GM21825 (cell line): Measurements from ENCODE around the gene FRMPD2.
"Not testable (repeated sequence)": the region's sequence is repeated elsewhere in the genome, so short reads cannot be mapped to it uniquely, and the experiment has no call there.

Source experiments
- ATAC-seq: cut with Tn5 transposase; IDR thresholded peaks from one replicate; pipeline ENCODE4 v1.9.1; 2021; ENCODE audit warnings: mild to moderate bottlenecking, moderate library complexity; ENCODE audit not compliant: unreplicated experiment

Gene FRMPD2

DNA sequence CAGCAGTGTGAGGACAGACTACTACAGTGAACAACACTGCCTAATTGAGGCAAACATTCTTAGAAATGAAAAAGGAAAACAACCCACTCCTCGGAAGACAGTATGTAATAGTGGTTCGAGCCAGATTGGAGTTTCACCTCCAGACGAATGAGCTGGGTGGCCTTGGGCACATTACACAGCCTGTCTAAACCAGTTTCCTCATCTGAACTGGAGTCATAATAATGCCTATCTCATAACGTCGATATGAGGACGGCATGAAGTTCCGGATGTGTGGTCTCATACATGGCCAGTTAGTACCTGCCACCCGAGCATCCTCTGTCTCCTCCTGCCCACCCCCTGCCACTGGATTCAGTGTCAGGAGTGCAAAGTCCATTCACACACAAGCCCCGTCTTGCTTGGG lies 15.8 kb upstream of the FRMPD2 start:
- no peak for ATAC-seq

GRCh38 chr10:48289501-48290238 lies 15.2 kb upstream of the FRMPD2 start:
- peak; percentile 39 for ATAC-seq

DNA sequence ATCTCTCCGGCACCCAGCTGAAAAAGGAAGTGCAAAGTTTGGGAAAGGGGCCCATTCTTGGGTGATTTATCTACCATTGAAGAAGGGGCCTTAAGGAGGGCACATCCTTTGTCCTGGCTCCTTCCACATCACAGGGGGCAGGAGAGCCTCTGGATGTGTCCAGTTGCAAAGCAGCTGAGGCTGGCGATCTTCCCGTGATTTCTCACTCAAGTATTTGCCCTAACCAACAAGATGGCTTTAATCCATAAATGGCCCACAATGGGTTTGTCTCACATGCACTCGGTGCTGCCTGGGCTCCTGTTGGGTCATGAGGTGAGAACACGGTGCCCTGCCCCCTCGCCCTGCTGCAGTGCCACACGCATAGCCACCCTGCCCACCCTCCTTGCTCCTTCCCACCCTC lies 14.2 kb upstream of the FRMPD2 start:
- no peak for ATAC-seq

DNA sequence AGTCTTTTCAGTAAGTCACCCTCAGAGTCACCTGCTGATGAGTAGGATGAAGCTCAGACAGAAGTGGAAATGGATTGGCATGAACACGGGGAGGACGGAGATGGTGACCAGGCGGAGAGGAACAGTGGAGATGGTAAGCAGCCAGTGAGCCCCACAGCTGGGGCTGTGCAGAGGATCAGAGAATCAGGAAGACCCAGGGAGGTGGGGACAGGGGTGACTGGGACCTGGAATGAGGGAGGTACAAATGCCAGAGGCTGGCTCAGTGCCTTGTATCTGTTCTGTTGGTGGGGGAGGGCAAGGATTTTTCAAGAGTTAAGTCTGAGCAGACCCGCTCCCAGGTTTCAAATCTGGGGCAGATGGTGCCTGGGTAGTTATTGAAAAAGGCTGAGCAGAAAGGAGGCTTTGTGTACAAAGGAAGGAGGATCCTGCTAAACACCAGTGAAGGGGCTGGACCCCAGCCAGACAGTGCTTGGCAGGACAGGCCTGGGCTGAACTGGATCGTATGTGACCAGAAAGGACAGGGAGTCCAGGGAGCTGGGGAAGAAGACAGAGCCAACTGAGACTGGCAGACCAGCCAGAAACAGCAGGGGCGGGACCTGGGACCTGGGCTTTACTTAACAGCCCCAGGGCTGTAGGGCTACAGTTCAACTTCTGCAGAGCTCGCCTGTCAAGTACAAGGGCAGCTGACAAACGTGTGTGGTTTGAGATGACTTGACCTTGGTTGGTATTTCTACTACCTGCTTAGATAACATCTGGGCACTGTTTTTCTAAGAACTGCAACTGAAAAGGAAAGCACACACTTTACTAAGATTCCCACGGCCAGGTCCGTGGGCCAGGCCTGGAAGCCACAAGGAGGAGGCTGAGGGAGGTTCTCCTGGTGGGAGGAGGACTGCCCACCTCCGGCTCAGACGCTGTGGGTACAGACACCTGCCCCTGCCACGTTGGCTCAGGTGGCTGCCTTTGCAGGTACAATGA lies 13.2 kb upstream of the FRMPD2 start:
- peak; percentile 39 for ATAC-seq

GRCh38 chr10:48286356-48286755 lies 11.9 kb upstream of the FRMPD2 start:
- ATAC-seq = no peak

GRCh38 chr10:48285710-48286109 lies 11.2 kb upstream of the FRMPD2 start:
- peak; percentile 29 for ATAC-seq

DNA sequence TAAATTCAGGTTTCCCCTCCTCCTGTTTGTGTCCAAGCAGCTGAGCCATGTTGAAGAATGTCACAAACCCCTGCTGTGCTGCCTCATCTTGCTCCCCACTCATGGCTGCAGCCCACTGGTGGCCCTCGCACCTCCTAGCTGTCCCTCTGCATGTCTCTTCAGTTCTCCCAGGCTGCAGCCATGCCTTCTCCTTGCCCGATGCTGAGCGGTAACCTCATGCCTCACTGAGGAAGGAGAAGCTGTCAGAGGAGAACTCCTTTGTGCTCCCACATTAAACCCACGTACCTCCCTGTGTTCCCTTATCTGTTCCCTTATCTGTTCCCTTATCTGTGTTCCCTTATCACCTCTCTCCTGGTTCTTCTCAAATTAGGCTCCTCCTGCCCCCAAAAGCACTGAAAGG lies 10.3 kb upstream of the FRMPD2 start:
- ATAC-seq = no peak

- no peak for ATAC-seq
Measured at GRCh38 chr10:48284002-48284546, 9.6 kb upstream of the FRMPD2 start.

DNA sequence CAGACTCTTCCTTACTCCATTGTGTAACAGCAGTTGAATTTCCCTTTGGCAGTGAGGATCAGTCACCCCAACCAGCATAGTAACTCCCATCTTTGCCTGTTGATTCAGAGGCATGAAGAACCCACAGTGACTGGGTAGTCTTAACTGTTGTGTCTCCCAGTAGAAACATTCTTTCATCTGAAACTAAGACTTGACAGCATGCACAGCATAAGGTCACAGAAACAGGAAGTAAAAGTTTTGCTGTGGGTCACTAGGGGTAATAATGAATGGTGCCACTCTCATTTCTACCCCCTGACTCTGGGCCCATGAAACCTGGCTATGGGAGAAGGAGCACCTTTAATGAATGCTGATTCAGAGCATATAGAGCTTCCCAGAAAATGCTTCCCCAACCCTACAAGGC lies 8.3 kb upstream of the FRMPD2 start:
- ATAC-seq = peak; percentile 59

DNA sequence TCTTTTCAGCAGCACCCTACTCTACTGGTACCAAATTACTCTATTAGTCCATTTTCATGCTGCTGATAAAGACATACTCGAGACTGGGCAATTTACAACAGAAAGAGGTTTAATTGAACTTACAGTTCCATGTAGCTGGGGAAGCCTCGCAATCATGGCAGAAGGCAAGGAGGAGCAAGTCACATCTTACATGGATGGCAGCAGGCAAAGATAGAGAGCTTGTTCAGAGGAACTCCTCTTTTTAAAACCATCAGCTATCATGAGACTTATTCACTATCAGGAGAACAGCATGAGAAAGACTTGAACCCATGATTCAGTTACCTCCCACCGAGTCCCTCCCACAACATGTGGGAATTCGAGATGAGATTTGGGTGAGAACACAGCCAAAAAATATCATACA lies 7.2 kb upstream of the FRMPD2 start:
- ATAC-seq = not testable (repeated sequence)

DNA sequence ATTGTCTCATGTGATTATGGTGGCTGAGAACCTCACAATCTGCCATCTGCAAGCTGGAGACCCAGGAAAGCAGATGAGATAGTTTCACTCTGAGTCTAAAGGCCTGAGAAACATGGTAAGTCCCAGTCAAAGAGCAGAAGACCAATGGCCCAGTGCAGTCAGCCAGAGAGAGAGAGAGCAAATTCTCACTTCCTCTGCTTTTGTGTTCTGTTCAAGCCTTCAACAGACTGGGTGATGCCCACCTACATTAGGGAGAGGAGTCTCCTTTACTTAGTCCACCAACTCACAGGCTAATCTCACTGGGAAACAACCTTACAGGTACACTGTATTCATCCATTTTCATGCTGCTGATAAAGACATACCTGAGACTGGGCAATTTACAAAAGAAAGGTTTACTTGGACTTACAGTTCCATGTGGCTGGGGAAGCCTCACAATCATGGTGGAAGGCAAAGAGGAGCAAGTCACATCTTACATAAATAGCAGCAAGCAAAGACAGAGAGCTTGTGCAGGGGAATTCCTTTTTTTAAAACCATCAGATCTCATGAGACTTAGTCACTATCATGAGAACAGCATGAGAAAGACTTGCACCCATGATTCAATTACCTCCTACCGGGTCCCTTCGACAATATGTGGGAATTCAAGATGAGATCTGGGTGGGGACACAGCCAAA lies 4.7 kb upstream of the FRMPD2 start:
- ATAC-seq = peak; percentile 79

- no peak for ATAC-seq
Measured at GRCh38 chr10:48277093-48277492, 2.6 kb upstream of the FRMPD2 start.

DNA sequence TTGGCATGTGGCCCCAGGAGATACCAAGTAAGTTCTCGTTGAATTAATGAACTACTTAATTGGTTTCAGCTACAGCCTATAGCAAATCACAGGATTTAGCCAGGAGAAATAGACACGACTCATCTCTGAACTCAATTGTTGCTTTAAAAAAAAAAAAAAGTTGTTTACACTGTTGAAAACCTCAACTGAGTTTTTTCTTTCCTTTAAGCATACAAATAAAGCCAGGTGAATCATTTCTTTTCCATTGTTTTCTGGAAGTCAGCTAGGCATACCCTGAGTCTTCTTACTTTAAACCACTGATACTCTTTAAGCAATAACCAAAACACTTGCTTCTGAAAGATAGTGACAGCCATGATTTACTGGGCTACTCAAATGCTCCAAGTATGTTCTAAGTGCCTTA lies 755 bp downstream of the FRMPD2 start:
- ATAC-seq = no peak

- ATAC-seq = no peak
Measured at GRCh38 chr10:48272682-48273081, 1.8 kb downstream of the FRMPD2 start.

DNA sequence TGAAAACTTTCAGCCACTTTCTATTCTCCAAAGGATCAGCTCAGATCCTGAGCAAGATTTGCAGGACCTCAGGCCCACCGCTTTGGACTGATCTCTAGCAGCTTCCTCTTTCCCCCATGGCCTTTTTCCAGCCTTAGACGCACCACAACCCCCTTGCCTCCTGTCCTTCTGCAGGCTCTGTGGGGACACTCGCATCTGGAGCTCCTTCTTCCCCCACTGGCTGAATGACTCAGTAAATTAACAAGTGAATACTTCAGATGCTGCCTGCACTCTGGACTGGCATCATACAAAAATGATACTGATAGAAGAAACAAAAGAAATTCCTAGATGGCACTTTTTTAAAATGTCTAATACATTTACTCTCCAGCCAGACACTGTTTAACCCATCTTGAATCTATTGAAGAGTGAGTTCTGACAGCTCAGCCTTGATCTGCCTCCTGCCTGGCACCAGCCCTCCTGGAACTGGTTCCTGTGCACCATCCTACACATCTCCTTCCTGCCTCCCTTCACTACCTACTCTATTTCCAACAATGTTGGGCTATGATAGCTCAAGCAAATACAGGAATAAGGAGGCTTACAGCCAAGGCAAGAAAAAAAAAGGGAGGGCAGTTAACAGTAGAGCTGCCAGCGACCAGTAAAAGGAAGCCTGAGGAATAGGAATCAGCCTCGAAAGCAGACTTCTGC lies 3.3 kb downstream of the FRMPD2 start:
- ATAC-seq = no peak

GRCh38 chr10:48266528-48266927 lies 8.0 kb downstream of the FRMPD2 start:
- no peak for ATAC-seq

DNA sequence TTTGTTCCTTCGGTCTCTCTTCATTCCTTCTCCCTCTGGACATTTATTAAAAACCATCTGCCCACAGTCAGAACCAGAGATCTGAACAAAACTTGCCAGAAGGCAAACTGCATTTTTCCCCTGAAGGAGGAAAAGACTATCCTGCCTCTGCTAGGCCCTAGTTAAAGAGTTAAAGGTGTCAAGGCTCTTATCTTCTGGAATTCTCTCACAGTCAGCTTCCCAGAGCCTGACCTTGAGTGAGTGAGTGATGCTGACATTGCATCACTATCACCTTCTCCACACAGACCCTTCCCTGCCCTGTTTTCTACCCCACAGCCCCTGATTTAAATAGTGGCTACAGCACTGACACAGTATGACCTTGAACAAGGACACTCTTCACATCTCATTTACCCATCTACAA lies 16.4 kb downstream of the FRMPD2 start:
- no peak for ATAC-seq

DNA sequence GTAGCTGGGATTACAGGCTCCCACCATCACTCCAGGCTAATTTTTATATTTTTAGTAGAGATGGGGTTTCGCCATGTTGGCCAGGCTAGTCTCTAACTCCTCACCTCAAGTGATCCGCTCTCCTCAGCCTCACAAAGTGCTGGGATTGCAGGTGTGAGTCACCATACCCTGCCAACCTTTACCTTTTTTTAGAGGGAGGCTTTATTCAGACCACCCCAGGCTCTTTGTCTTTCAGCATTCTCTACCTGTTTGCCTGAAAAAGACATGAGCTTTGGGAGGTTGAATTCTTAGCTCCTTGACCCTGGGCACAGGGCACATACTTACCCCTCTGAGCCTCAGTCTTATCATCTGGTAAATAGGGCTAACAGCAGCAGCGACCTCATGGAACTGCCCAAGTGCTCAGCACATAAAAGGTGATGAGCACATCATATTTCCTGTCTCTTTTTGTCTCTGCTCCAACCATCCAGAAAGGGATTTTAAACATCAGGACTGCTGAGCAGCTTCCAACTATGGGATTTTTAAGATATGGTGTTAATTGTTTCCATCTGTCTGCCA lies 17.0 kb downstream of the FRMPD2 start:
- no peak for ATAC-seq

DNA sequence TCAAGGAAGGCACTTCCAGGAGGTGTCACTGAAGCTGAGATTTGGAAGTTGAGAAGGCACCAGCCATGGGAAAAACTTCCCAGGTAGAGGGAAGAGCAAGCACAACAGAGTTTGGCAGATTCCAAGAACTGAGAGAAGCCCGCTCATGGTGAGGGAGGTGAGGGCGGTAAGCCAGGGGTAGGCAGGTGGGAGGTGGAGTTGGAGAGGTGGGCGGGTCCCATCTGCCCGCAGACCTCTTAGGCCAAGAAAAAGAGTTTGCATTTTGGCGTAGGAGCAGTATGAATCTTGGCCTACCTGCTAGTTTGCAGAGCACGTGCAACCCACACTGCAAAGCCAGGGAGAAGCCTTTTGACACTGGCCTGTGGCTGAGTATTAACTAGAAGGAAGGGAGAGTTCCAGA lies 18.8 kb downstream of the FRMPD2 start:
- no peak for ATAC-seq

- no peak for ATAC-seq
Measured at GRCh38 chr10:48254750-48255512, 19.6 kb downstream of the FRMPD2 start.
